ENCODE measurements around the gene TET1. TPM values are rescaled to one million over a fixed set of nuclear protein-coding genes. Genes with fewer than 3 reads are reported as not detected.
A peak's percentile ranks its signal among the peaks of the same experiment; 100 is the strongest.
"Not testable (repeated sequence)": the region's sequence is repeated elsewhere in the genome, so short reads cannot be mapped to it uniquely, and the experiment has no call there.

The TET1 gene
- total and polyA plus RNA-seq, 9 donors: 5.2 to 20.6 (median 9.7) TPM

GRCh38 chr10:68668972-68669371, 108.8 kb downstream of the TET1 start:
- WGBS (ENCODE audit: insufficient coverage): 97% methylated on average over 3 of the region's 4 CpGs
- no peak overlapping the region for H3K27ac ChIP-seq (ENCODE audit: low read length)
- H3K9me3 ChIP-seq (replicated peaks; ENCODE audit: control insufficient read depth, low read depth, low read length): peaks cover 2% of the 10 kb centered on the region
- no peak overlapping the region for H3K4me3 ChIP-seq (ENCODE audit: low read length)
- peaks cover 19% of the 10 kb centered on the region for H3K36me3 ChIP-seq (ENCODE audit: control insufficient read depth, insufficient read depth, low read length)
- no peaks in the 10 kb centered on the region for H3K4me1 ChIP-seq (ENCODE audit: control insufficient read depth, insufficient read depth, low read length)
- H3K27me3 ChIP-seq (ENCODE audit: control insufficient read depth, insufficient read depth, low read length): no peaks in the 10 kb centered on the region
- DNase-seq: no peak

GRCh38 chr10:68684413-68684812, 124.3 kb downstream of the TET1 start:
- no peak for DNase-seq

GRCh38 chr10:68696018-68696417, 135.9 kb downstream of the TET1 start:
- Histone ChIP-seq H3K9me3 (replicated peaks; ENCODE audit: control insufficient read depth, low read depth, low read length) (no peaks in the 10 kb centered on the region), H3K36me3 (ENCODE audit: control insufficient read depth, insufficient read depth, low read length) (peaks cover 6% of the 10 kb centered on the region), H3K27ac (ENCODE audit: low read length) (no peak overlapping the region), H3K4me3 (ENCODE audit: low read length) (no peak overlapping the region), H3K27me3 (ENCODE audit: control insufficient read depth, insufficient read depth, low read length) (no peaks in the 10 kb centered on the region), H3K4me1 (ENCODE audit: control insufficient read depth, insufficient read depth, low read length) (no peaks in the 10 kb centered on the region)
- DNase-seq: no peak
- no CpG with 5 or more reads among the region's 1 CpG for whole genome bisulfite sequencing (ENCODE audit: insufficient coverage)

More at GRCh38 chr10:68684413-68684812, 124.3 kb downstream of the TET1 start:
- 100% methylated on average over 3 of the region's 3 CpGs for WGBS (ENCODE audit: insufficient coverage)
- no peaks in the 10 kb centered on the region for H3K27me3 ChIP-seq (ENCODE audit: control insufficient read depth, insufficient read depth, low read length)
- H3K4me1 ChIP-seq (ENCODE audit: control insufficient read depth, insufficient read depth, low read length): no peaks in the 10 kb centered on the region
- H3K4me3 ChIP-seq (ENCODE audit: low read length): no peak overlapping the region
- H3K9me3 ChIP-seq (replicated peaks; ENCODE audit: control insufficient read depth, low read depth, low read length): no peaks in the 10 kb centered on the region
- peaks cover 29% of the 10 kb centered on the region for H3K36me3 ChIP-seq (ENCODE audit: control insufficient read depth, insufficient read depth, low read length)
- no peak overlapping the region for H3K27ac ChIP-seq (ENCODE audit: low read length)

GRCh38 chr10:68697106-68697505, 137.0 kb downstream of the TET1 start:
- H3K4me3 ChIP-seq (ENCODE audit: low read length): no peak overlapping the region
- WGBS (ENCODE audit: insufficient coverage): no CpG with 5 or more reads among the region's 1 CpG
- peak; percentile 6 for DNase-seq
- H3K9me3 ChIP-seq (replicated peaks; ENCODE audit: control insufficient read depth, low read depth, low read length): no peaks in the 10 kb centered on the region
- H3K27ac ChIP-seq (ENCODE audit: low read length): no peak overlapping the region
- H3K27me3 ChIP-seq (ENCODE audit: control insufficient read depth, insufficient read depth, low read length): no peaks in the 10 kb centered on the region
- H3K4me1 ChIP-seq (ENCODE audit: control insufficient read depth, insufficient read depth, low read length): no peaks in the 10 kb centered on the region
- H3K36me3 ChIP-seq (ENCODE audit: control insufficient read depth, insufficient read depth, low read length): no peaks in the 10 kb centered on the region

GRCh38 chr10:68700197-68700596, 140.1 kb downstream of the TET1 start:
- Histone ChIP-seq H3K4me3 (ENCODE audit: low read length) (no peak overlapping the region), H3K9me3 (replicated peaks; ENCODE audit: control insufficient read depth, low read depth, low read length) (no peaks in the 10 kb centered on the region), H3K27ac (ENCODE audit: low read length) (no peak overlapping the region), H3K27me3 (ENCODE audit: control insufficient read depth, insufficient read depth, low read length) (no peaks in the 10 kb centered on the region), H3K4me1 (ENCODE audit: control insufficient read depth, insufficient read depth, low read length) (no peaks in the 10 kb centered on the region), H3K36me3 (ENCODE audit: control insufficient read depth, insufficient read depth, low read length) (no peaks in the 10 kb centered on the region)
- WGBS (ENCODE audit: insufficient coverage): no CpG with 5 or more reads among the region's 1 CpG
- no peak for DNase-seq

- no CpG with 5 or more reads among the region's 1 CpG for WGBS (ENCODE audit: insufficient coverage)
- Histone ChIP-seq H3K4me3 (ENCODE audit: low read length) (no peak overlapping the region), H3K9me3 (replicated peaks; ENCODE audit: control insufficient read depth, low read depth, low read length) (no peaks in the 10 kb centered on the region), H3K4me1 (ENCODE audit: control insufficient read depth, insufficient read depth, low read length) (no peaks in the 10 kb centered on the region), H3K27me3 (ENCODE audit: control insufficient read depth, insufficient read depth, low read length) (no peaks in the 10 kb centered on the region), H3K27ac (ENCODE audit: low read length) (no peak overlapping the region), H3K36me3 (ENCODE audit: control insufficient read depth, insufficient read depth, low read length) (no peaks in the 10 kb centered on the region)
- DNase-seq: no peak
Observed at GRCh38 chr10:68705548-68705947, 145.4 kb downstream of the TET1 start.

DNA sequence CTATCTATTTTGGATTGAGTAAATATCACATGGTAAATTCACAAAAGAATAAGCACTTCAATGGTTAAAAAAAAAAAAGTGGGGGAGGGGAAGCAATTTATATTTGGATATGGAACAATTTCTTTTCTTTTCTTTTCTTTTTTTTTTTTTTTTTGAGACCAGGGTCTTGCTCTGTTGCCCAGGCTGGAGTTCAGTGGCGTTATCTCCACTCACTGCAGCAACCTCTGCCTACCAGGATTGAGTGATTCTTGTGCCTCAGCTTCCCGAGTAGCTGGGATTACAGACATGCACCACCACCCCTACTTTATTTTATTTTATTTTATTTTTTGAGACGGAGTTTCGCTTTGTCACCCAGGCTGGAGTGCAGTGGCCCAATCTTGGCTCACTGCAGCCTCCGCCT, 148.8 kb downstream of the TET1 start:
- H3K27me3 ChIP-seq (ENCODE audit: control insufficient read depth, insufficient read depth, low read length): not testable (repeated sequence)

DNA sequence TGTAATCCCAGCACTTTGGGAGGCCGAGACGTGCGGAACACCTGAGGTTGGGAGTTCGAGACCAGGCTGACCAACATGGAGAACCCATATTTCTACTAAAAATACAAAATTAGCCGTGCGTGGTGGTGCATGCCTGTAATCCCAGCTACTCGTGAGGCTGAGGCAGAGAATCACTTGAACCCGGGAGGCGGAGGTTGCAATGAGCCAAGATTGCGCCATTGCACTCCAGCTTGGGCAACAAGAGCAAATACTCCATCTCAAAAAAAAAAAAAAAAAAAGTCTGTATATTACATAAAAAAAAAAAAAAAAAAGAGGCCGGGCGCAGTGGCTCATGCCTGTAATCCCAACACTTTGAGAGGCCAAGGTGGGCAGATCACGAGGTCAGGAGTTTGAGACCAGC, 152.9 kb downstream of the TET1 start:
- not testable (repeated sequence) for H3K27me3 ChIP-seq (ENCODE audit: control insufficient read depth, insufficient read depth, low read length); H3K36me3 ChIP-seq (ENCODE audit: control insufficient read depth, insufficient read depth, low read length); H3K4me3 ChIP-seq (ENCODE audit: low read length); H3K27ac ChIP-seq (ENCODE audit: low read length); DNase-seq; H3K9me3 ChIP-seq (replicated peaks; ENCODE audit: control insufficient read depth, low read depth, low read length); H3K4me1 ChIP-seq (ENCODE audit: control insufficient read depth, insufficient read depth, low read length)
- WGBS (ENCODE audit: insufficient coverage): 93% methylated on average over 5 of the region's 13 CpGs

More for the DNA sequence above, 148.8 kb downstream of the TET1 start:
- not testable (repeated sequence) for H3K4me3 ChIP-seq (ENCODE audit: low read length); H3K36me3 ChIP-seq (ENCODE audit: control insufficient read depth, insufficient read depth, low read length); H3K9me3 ChIP-seq (replicated peaks; ENCODE audit: control insufficient read depth, low read depth, low read length); H3K4me1 ChIP-seq (ENCODE audit: control insufficient read depth, insufficient read depth, low read length); DNase-seq; H3K27ac ChIP-seq (ENCODE audit: low read length)
- WGBS (ENCODE audit: insufficient coverage): 96% methylated on average over 3 of the region's 5 CpGs

- WGBS (ENCODE audit: insufficient coverage): no CpG with 5 or more reads among the region's 3 CpGs
- no peaks in the 10 kb centered on the region for H3K9me3 ChIP-seq (replicated peaks; ENCODE audit: control insufficient read depth, low read depth, low read length)
- DNase-seq: no peak
- H3K4me1 ChIP-seq (ENCODE audit: control insufficient read depth, insufficient read depth, low read length): peaks cover 2% of the 10 kb centered on the region
- no peak overlapping the region for H3K27ac ChIP-seq (ENCODE audit: low read length)
- H3K4me3 ChIP-seq (ENCODE audit: low read length): no peak overlapping the region
- no peaks in the 10 kb centered on the region for H3K27me3 ChIP-seq (ENCODE audit: control insufficient read depth, insufficient read depth, low read length)
- no peaks in the 10 kb centered on the region for H3K36me3 ChIP-seq (ENCODE audit: control insufficient read depth, insufficient read depth, low read length)
Observed at GRCh38 chr10:68717435-68717834, 157.3 kb downstream of the TET1 start.

DNA sequence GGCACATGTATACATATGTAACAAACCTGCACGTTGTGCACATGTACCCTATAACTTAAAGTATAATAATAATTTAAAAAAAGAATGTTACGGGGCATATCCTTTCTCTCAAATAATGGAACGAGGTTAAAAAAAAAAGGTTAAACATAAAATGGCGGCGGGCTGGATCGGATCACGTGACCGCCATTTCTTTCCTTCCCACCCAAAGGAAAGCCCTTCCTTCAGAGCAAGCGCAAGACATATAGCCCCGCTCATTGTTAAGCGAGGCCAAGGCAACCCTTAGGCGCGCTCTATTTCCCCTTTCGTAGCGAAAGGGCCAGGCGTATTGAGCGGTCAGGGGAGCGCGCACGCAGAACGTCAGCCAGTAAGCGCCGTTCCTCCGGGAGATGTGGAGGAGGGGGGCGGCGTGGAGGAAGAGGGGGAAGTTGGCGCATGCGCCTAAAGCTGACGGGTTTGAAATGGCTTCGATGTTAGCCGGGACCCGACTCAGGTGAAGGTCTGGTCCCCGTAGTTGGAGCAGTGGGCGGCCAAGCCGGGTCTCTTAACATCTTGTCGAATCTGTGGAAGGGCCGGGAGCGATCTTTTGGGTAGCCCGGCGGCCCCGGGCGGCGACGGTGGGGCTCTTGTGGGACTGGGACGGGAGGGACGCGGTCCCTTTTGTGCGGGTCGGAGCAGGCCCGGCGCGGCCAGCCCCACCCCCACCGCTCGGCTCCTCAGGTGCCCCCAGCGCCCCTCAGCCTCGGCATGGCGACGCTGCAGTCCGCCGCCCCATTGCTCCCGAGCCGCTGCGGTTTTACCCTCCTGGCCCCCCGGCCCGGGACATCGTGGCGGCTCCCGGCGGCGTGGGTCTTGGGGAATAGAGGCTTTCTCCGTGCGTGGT, 160.9 kb downstream of the TET1 start, which contains the start of gene CCAR1:
Gene CCAR1 (plus strand): TSS at position 447 of the 880 bp plus-strand sequence. CDS start 1,266 bp downstream, outside the sequence.
- WGBS (ENCODE audit: insufficient coverage): under 1% methylated on average over 63 of the region's 72 CpGs

More for the DNA sequence above, 160.9 kb downstream of the TET1 start, which contains the start of gene CCAR1:
- DNase-seq: peak; percentile 100
- Histone ChIP-seq H3K27me3 (ENCODE audit: control insufficient read depth, insufficient read depth, low read length) (no peaks in the 10 kb centered on the region), H3K4me3 (ENCODE audit: low read length) (peak within 1 kb of the TSS; percentile 94), H3K27ac (ENCODE audit: low read length) (peak within 1 kb of the TSS; percentile 94), H3K36me3 (ENCODE audit: control insufficient read depth, insufficient read depth, low read length) (peaks cover 21% of the 10 kb centered on the region), H3K4me1 (ENCODE audit: control insufficient read depth, insufficient read depth, low read length) (peaks cover 5% of the 10 kb centered on the region), H3K9me3 (replicated peaks; ENCODE audit: control insufficient read depth, low read depth, low read length) (no peaks in the 10 kb centered on the region)
